ENCODE measurements around the gene ALDH3B2. TPM values are rescaled to one million over a fixed set of nuclear protein-coding genes. Genes with fewer than 3 reads are reported as not detected.
"Not testable (repeated sequence)": the region's sequence is repeated elsewhere in the genome, so short reads cannot be mapped to it uniquely, and the experiment has no call there.

Gene ALDH3B2, protein sequence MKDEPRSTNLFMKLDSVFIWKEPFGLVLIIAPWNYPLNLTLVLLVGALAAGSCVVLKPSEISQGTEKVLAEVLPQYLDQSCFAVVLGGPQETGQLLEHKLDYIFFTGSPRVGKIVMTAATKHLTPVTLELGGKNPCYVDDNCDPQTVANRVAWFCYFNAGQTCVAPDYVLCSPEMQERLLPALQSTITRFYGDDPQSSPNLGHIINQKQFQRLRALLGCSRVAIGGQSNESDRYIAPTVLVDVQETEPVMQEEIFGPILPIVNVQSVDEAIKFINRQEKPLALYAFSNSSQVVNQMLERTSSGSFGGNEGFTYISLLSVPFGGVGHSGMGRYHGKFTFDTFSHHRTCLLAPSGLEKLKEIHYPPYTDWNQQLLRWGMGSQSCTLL
- 0.21 TPM in 1 of 2 replicates, not detected in the other for total RNA-seq
- polyA plus RNA-seq: not detected in 2 replicates

DNA sequence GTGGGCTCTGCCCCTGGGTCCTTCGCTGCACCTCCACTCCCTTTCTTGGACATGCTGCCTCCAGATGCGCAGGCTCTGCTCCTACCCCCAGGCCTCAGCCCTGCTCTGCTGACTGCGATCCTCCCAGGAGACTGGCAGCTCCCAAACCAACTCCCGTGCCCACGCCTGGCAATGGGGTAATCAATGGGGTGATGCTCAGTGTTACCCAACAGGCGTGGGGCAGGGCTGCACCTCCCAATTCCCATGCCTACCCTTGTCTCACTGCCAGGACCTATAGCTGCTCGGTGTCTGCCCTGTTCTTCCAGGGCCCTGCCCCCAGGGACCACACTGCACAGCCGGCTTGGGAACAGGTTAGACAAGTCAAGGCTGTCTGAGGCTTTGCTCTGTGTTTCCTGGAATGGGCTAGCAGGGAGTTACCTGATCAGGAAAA is at the start of gene ALDH3B2:
Gene ALDH3B2, minus strand, starts transcription at position 182 of the 430 bp plus-strand sequence. CDS start 7,688 bp downstream, outside the sequence.
- no peaks in the 10 kb centered on the region for H3K9me3 ChIP-seq (ENCODE audit: low read depth)
- no peak within 1 kb of the TSS for H3K27ac ChIP-seq
- H3K36me3 ChIP-seq: no peaks in the 10 kb centered on the region
- TF ChIP-seq, protein P1, sequence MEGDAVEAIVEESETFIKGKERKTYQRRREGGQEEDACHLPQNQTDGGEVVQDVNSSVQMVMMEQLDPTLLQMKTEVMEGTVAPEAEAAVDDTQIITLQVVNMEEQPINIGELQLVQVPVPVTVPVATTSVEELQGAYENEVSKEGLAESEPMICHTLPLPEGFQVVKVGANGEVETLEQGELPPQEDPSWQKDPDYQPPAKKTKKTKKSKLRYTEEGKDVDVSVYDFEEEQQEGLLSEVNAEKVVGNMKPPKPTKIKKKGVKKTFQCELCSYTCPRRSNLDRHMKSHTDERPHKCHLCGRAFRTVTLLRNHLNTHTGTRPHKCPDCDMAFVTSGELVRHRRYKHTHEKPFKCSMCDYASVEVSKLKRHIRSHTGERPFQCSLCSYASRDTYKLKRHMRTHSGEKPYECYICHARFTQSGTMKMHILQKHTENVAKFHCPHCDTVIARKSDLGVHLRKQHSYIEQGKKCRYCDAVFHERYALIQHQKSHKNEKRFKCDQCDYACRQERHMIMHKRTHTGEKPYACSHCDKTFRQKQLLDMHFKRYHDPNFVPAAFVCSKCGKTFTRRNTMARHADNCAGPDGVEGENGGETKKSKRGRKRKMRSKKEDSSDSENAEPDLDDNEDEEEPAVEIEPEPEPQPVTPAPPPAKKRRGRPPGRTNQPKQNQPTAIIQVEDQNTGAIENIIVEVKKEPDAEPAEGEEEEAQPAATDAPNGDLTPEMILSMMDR (IDR thresholded peaks at IDR 0.05; ENCODE audit: low read depth, low read length): no peak
- no peak for DNase-seq (ENCODE audit: low read depth in 1 of 2, low spot score in 1 of 2)
- no peaks in the 10 kb centered on the region for H3K4me1 ChIP-seq (ENCODE audit: low read depth)
- H3K27me3 ChIP-seq: no peaks in the 10 kb centered on the region
- H3K4me3 ChIP-seq: no peak within 1 kb of the TSS

DNA sequence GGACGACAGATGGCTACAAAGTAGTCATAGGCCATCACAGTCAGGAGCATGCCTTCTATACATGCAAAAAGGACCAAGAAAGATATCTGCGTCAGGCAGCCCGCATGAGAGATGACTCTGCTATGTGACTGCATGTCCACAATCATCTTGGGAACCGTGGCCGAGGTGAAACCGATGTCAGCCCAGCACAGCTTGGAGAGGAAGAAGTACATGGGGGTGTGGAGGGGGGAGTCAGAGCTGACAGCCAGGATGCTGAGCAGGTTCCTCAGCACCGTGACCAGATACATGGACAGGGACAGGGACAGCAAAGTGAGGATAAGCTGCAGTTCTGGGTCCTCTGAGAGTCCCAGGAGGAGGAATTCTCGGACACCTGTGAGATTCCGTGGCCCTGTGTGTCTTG is 48.6 kb upstream of the ALDH3B2 start:
- H3K4me1 ChIP-seq (ENCODE audit: low read depth); DNase-seq (ENCODE audit: low read depth in 1 of 2, low spot score in 1 of 2); H3K4me3 ChIP-seq; H3K27me3 ChIP-seq; H3K9me3 ChIP-seq (ENCODE audit: low read depth); H3K36me3 ChIP-seq; H3K27ac ChIP-seq: not testable (repeated sequence)

DNA sequence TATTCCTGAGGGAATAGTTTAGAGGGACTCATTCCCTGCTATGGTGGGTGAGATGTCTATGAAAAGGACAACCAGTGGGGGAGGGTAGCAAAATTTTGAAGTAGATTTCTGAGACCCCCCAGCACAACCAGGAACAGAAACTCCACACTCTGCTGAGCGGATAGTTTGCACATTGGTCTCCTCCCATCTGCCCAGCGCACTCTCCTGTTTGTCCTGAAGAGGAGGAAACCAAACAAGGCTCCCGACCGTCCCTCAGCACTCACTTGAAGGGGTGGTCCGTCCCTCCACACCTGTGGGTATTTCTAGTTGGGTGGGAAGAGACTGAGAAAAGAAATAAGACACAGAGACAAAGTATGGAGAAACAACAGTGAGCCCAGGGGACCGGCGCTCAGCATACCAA is 41.8 kb upstream of the ALDH3B2 start:
- not testable (repeated sequence) for H3K27me3 ChIP-seq; H3K9me3 ChIP-seq (ENCODE audit: low read depth); H3K4me1 ChIP-seq (ENCODE audit: low read depth); H3K27ac ChIP-seq; H3K36me3 ChIP-seq; H3K4me3 ChIP-seq; DNase-seq (ENCODE audit: low read depth in 1 of 2, low spot score in 1 of 2)

DNA sequence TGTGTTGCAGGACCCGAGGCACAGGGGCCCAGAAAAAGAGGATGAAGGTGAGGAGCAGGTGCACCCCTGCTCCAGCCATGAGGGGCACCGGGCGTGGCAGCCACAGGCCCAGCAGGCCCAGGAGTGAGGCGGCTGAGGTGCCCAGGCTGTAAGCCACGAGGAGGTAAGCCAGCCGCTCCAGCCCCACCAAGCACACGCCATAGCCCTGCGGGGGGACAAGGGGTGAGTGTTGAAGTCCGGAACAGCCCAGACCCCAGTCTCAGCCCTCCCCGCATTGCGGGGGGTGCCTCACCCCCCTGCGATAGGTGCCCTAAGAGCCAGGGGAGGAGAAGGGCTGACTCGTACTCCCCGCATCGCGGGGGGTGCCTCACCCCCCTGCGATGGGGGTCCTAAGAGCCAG is 41.4 kb upstream of the ALDH3B2 start:
- H3K27ac ChIP-seq; H3K4me3 ChIP-seq; H3K4me1 ChIP-seq (ENCODE audit: low read depth); H3K9me3 ChIP-seq (ENCODE audit: low read depth); H3K36me3 ChIP-seq; DNase-seq (ENCODE audit: low read depth in 1 of 2, low spot score in 1 of 2): not testable (repeated sequence)
- H3K27me3 ChIP-seq: peaks cover 11% of the 10 kb centered on the region

DNA sequence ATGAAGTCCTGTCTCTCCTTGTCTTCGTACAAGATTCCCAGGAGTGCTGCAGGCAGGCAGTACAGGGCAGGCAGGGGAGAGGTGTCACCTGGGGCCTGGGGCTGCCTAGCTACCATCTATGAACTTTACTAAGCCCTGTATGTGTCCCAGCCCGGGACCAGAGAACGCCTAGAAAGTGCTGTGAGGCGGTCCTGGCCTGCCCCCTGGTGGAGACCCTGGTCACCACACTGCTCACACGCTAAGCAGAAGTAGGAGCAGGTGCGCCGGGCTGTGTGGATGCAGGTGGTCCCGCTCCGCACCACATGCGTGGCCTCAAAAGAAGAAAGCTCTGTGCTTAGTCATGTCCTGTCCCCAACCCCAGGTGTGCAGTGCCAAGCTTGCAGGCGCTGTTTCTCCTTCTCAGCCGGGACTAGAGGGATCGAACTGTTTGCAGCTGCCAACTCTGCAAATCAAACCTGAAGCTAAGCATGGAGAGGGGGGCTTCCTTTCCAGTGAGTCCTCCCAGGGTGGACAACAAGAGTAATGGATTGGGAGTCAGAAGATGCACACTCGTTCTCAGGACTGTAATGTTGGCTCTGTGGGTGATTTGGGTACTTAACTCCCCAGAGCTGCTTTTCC is 39.6 kb upstream of the ALDH3B2 start:
- H3K27ac ChIP-seq; DNase-seq (ENCODE audit: low read depth in 1 of 2, low spot score in 1 of 2); H3K4me1 ChIP-seq (ENCODE audit: low read depth); H3K9me3 ChIP-seq (ENCODE audit: low read depth); H3K4me3 ChIP-seq; H3K36me3 ChIP-seq: not testable (repeated sequence)
- H3K27me3 ChIP-seq: peaks cover 11% of the 10 kb centered on the region

DNA sequence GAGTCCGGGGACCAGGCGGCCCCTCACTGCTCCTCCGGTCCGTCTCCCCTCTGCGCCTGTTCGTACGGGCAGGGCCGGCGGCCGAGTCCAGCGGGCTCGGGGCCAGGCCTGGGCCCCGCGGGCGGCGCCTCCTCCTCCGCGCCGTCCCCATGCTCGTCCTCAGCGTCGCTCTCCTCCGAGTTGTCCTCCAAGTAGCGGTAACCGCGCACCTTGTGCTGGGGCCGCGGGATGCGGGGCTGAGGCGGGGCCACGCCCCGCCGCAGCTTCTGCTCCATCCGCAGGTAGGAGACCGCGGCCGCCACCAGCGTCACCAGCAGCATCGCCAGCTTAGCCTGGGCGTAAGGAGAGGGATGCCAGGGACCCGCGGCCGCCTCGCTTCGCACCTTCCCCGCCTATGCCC is 37.3 kb upstream of the ALDH3B2 start:
- not testable (repeated sequence) for H3K36me3 ChIP-seq; DNase-seq (ENCODE audit: low read depth in 1 of 2, low spot score in 1 of 2); H3K4me1 ChIP-seq (ENCODE audit: low read depth); H3K4me3 ChIP-seq; H3K27ac ChIP-seq; H3K9me3 ChIP-seq (ENCODE audit: low read depth)
- peaks cover 11% of the 10 kb centered on the region for H3K27me3 ChIP-seq

DNA sequence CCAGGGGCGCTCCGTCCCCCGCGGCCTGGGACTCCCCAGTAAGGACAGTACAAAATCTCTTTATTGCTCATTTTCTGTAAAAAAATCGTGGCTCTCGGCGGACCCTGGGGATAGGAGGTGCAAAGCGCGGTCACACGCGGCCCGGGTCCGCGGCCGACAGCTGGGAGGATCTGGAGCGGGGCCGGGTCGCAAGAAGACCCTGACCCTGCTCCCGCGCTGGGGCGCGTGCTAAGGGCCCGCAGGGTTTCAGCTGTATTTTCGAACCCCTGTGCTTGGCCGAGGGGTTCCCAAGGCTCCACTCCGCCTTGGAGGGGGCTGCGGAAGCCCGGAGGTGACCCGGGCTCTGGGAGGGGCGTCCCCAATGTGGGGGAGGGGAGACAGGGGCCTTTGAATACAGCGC is 36.8 kb upstream of the ALDH3B2 start:
- DNase-seq (ENCODE audit: low read depth in 1 of 2, low spot score in 1 of 2); H3K4me3 ChIP-seq; H3K9me3 ChIP-seq (ENCODE audit: low read depth); H3K27ac ChIP-seq; H3K36me3 ChIP-seq; H3K4me1 ChIP-seq (ENCODE audit: low read depth): not testable (repeated sequence)
- H3K27me3 ChIP-seq: peaks cover 11% of the 10 kb centered on the region

DNA sequence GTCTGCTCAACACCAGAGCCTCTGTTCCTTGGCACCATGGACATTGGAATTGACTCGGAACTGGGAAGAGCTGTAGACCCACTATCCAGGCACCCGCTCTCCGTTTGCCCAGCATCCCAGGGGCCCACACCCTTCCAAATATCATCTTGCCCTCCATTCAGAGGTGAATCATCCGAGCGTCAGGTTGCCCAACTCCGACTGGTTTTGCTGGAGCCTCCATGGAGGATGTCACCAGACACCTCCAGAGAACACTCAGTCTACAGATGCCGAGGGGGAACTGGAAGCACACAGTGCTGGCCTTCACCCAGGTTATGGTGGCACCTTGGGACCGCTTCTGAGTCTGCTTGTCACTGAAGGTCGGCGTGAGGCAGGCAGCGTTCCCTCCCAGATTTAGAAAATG is 35.4 kb upstream of the ALDH3B2 start:
- H3K27me3 ChIP-seq: peaks cover 11% of the 10 kb centered on the region
- H3K9me3 ChIP-seq (ENCODE audit: low read depth); H3K27ac ChIP-seq; DNase-seq (ENCODE audit: low read depth in 1 of 2, low spot score in 1 of 2); H3K36me3 ChIP-seq; H3K4me1 ChIP-seq (ENCODE audit: low read depth); H3K4me3 ChIP-seq: not testable (repeated sequence)

DNA sequence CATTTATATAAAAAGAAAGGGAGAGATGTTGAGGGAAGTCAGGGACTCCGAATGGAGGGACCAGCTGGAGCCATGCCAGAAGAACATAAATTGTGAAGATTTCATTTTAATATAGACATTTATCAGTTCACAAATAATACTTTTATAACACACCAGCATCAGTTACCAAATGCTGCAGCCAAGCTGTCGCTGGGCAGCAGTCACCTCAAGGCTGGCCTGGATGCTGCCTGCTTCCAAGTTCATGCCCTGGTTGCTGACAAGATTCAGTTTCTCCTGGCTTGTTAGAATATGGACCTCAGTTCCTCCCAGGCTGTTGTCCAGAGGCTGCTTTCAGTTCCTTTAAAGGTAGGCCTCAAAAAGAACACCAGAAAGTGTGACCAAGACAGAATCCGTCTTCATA is 30.8 kb upstream of the ALDH3B2 start:
- H3K36me3 ChIP-seq: no peaks in the 10 kb centered on the region
- no peak overlapping the region for H3K27ac ChIP-seq
- no peaks in the 10 kb centered on the region for H3K4me1 ChIP-seq (ENCODE audit: low read depth)
- DNase-seq (ENCODE audit: low read depth in 1 of 2, low spot score in 1 of 2): no peak
- no peaks in the 10 kb centered on the region for H3K27me3 ChIP-seq
- no peak overlapping the region for H3K4me3 ChIP-seq
- H3K9me3 ChIP-seq (ENCODE audit: low read depth): no peaks in the 10 kb centered on the region
- TF ChIP-seq, protein P1 (IDR thresholded peaks at IDR 0.05; ENCODE audit: low read depth, low read length): no peak

Measured in cardiac muscle cell (in vitro differentiated cells and primary cell).